ENCODE measurements around the gene DOCK4. TPM values are rescaled to one million over a fixed set of nuclear protein-coding genes. Genes with fewer than 3 reads are reported as not detected.

Gene DOCK4
- total and polyA plus RNA-seq, 3 donors from 2014 or later, result 5.4 to 17.1 (median 12.4) TPM

DNA sequence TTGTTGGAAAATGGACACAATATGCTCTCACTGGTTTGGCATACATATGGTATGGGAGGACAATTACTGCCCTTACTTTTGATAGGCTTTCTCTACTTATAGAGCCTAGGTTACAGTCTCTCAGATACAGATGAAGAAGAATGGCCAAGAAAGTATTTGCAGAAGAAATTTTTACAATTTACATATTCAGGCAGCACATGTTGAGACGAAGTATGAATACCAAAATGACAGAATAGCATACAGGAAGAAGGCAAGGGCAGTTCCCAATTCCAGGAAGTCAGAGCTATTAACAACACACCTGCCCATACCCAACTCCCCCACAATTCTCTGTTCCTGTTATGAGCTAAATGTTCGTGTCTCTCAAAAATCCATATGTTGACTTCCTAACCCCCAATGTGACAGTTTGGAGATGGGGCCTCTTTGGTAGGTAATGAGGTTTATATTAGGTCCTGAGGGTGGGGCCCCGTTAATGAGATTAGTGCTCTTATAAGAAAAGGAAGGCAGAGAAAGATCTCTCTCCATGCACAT is 67.8 kb downstream of the DOCK4 start:
- Histone ChIP-seq H3K4me1 (peaks cover 12% of the 10 kb centered on the region), H3K4me3 (no peak overlapping the region), H3K27me3 (no peaks in the 10 kb centered on the region), H3K36me3 (ENCODE audit: low read depth, missing control alignments) (no peaks in the 10 kb centered on the region), H3K27ac (no peak overlapping the region), H3K9me3 (no peaks in the 10 kb centered on the region)
- TF ChIP-seq POLR2A (IDR thresholded peaks at IDR 0.05) (no peak), CTCF (IDR thresholded peaks at IDR 0.05) (no peak)
- DNase-seq, result no peak
- WGBS, 2 donors, result 84% methylated on average over 3 of the region's 3 CpGs
- intact Hi-C loops (cut with DNase I; ENCODE audit: low total_unique reads), result no loop called here

- DNase-seq, result no peak
- Histone ChIP-seq H3K27me3 (no peaks in the 10 kb centered on the region), H3K27ac (no peak overlapping the region), H3K36me3 (ENCODE audit: low read depth, missing control alignments) (no peaks in the 10 kb centered on the region), H3K4me1 (peaks cover 12% of the 10 kb centered on the region), H3K9me3 (no peaks in the 10 kb centered on the region), H3K4me3 (no peak overlapping the region)
- WGBS, 2 donors, result 82 to 83% methylated on average over 3 of the region's 3 CpGs
- intact Hi-C loops (cut with DNase I; ENCODE audit: low total_unique reads), result no loop called here
- no peak for TF ChIP-seq POLR2A (IDR thresholded peaks at IDR 0.05)
- TF ChIP-seq CTCF (IDR thresholded peaks at IDR 0.05), result no peak
Measured at GRCh38 chr7:112137141-112138101, 68.8 kb downstream of the DOCK4 start.

DNA sequence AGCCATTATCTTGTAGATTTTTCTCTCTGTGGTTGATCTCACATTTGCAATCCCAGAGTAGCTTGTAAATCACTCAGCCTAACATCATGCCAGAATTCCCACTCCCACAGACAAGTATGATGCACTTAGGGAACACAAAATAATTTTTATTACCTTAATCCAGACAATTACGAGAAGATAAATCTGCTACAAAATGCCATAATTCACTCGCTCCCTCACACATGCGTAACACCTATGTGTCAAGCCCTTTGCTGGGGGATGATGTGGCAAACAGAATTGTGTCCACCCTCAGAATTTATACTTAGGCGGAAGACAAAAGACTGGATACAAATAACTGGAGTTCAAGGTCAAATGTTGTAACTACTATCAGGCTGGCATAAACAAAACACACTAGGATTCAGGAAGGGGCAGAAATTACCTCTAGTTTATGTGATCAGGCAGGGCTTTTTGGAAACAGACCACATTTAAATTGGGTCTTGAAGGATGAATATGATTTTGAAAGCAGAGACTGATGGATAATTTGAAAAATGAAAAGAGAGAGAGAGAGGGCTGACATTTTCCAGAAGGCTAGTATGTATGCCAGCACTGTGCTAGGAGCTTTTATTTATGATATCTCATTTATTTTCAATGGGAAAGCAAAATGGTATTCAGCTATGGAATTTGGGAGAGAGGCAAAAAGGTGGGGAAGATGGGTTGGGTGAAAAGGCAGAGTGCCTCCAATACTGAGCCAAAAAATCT is 69.8 kb downstream of the DOCK4 start:
- TF ChIP-seq CTCF (IDR thresholded peaks at IDR 0.05) (no peak), POLR2A (IDR thresholded peaks at IDR 0.05) (no peak)
- 69 to 79% methylated on average over 4 of the region's 4 CpGs for WGBS, 2 donors
- H3K36me3 ChIP-seq (ENCODE audit: low read depth, missing control alignments), result no peaks in the 10 kb centered on the region
- no peak overlapping the region for H3K4me3 ChIP-seq
- no peaks in the 10 kb centered on the region for H3K27me3 ChIP-seq
- H3K9me3 ChIP-seq, result no peaks in the 10 kb centered on the region
- no peak for DNase-seq
- H3K4me1 ChIP-seq, result peaks cover 12% of the 10 kb centered on the region
- intact Hi-C loops (cut with DNase I; ENCODE audit: low total_unique reads), result no loop called here
- H3K27ac ChIP-seq, result no peak overlapping the region

- Histone ChIP-seq H3K27ac (no peak overlapping the region), H3K9me3 (no peaks in the 10 kb centered on the region), H3K4me1 (peaks cover 12% of the 10 kb centered on the region), H3K27me3 (no peaks in the 10 kb centered on the region), H3K36me3 (ENCODE audit: low read depth, missing control alignments) (no peaks in the 10 kb centered on the region), H3K4me3 (no peak overlapping the region)
- DNase-seq, result no peak
- TF ChIP-seq POLR2A (IDR thresholded peaks at IDR 0.05) (no peak), CTCF (IDR thresholded peaks at IDR 0.05) (no peak)
- intact Hi-C loops (cut with DNase I; ENCODE audit: low total_unique reads), result no loop called here
- 46 to 80% methylated on average over 1 of the region's 1 CpG for WGBS, 2 donors
Measured at GRCh38 chr7:112135815-112136214, 70.4 kb downstream of the DOCK4 start.

All from testis (tissue), 3 donors.